GM18499 (cell line): ENCODE data around the gene PUS1.
"Not testable (repeated sequence)": the region's sequence is repeated elsewhere in the genome, so short reads cannot be mapped to it uniquely, and the experiment has no call there.

Experiments
- ATAC-seq: cut with Tn5 transposase; IDR thresholded peaks from one replicate; pipeline ENCODE4 v1.9.1; 2021; ENCODE audit warnings: moderate number of reproducible peaks; ENCODE audit not compliant: insufficient read depth, unreplicated experiment

PUS1 gene

GRCh38 chr12:131929581-131930456, 743 bp downstream of the PUS1 start:
- no peak for ATAC-seq

GRCh38 chr12:131930510-131930909, 1.4 kb downstream of the PUS1 start:
- ATAC-seq: no peak

- no peak for ATAC-seq
These were observed 4.3 kb downstream of the PUS1 start for GRCh38 chr12:131933387-131933786.

- no peak for ATAC-seq
These were observed 5.5 kb downstream of the PUS1 start for GRCh38 chr12:131934535-131934934.

GRCh38 chr12:131938082-131938481, 9.0 kb downstream of the PUS1 start:
- no peak for ATAC-seq

GRCh38 chr12:131939007-131939406, 9.9 kb downstream of the PUS1 start:
- no peak for ATAC-seq

GRCh38 chr12:131940141-131940547, 11.1 kb downstream of the PUS1 start:
- ATAC-seq: no peak

GRCh38 chr12:131941116-131941986, 12.3 kb downstream of the PUS1 start:
- no peak for ATAC-seq

GRCh38 chr12:131941987-131942341, 12.9 kb downstream of the PUS1 start:
- no peak for ATAC-seq

GRCh38 chr12:131942671-131943070, 13.6 kb downstream of the PUS1 start:
- ATAC-seq: no peak

- ATAC-seq: no peak
These were observed 14.3 kb downstream of the PUS1 start for GRCh38 chr12:131943389-131943788.

GRCh38 chr12:131943876-131944275, 14.8 kb downstream of the PUS1 start:
- no peak for ATAC-seq

GRCh38 chr12:131944601-131945251, 15.7 kb downstream of the PUS1 start:
- ATAC-seq: no peak

- no peak for ATAC-seq
These were observed 17.7 kb downstream of the PUS1 start for GRCh38 chr12:131946757-131947156.

- no peak for ATAC-seq
These were observed 18.5 kb downstream of the PUS1 start for GRCh38 chr12:131947482-131948027.

- ATAC-seq: no peak
These were observed 19.2 kb downstream of the PUS1 start for GRCh38 chr12:131948166-131948712.

- not testable (repeated sequence) for ATAC-seq
These were observed 19.8 kb downstream of the PUS1 start for GRCh38 chr12:131948713-131949430.

GRCh38 chr12:131949431-131950181, 20.5 kb downstream of the PUS1 start, which contains the start of gene EP400:
Gene EP400 (plus strand): TSS chr12:131949942. CDS start chr12:131960620, 10,678 bp downstream.
- ATAC-seq: no peak
